ENCODE data around the gene GPSM1. TPM values are rescaled to one million over a fixed set of nuclear protein-coding genes. Genes with fewer than 3 reads are reported as not detected.

GPSM1 gene
- total and polyA plus RNA-seq, 2 donors (not counting 1 experiment from before 2014, with no cell fraction given), result 2.4 to 6.3 TPM

DNA sequence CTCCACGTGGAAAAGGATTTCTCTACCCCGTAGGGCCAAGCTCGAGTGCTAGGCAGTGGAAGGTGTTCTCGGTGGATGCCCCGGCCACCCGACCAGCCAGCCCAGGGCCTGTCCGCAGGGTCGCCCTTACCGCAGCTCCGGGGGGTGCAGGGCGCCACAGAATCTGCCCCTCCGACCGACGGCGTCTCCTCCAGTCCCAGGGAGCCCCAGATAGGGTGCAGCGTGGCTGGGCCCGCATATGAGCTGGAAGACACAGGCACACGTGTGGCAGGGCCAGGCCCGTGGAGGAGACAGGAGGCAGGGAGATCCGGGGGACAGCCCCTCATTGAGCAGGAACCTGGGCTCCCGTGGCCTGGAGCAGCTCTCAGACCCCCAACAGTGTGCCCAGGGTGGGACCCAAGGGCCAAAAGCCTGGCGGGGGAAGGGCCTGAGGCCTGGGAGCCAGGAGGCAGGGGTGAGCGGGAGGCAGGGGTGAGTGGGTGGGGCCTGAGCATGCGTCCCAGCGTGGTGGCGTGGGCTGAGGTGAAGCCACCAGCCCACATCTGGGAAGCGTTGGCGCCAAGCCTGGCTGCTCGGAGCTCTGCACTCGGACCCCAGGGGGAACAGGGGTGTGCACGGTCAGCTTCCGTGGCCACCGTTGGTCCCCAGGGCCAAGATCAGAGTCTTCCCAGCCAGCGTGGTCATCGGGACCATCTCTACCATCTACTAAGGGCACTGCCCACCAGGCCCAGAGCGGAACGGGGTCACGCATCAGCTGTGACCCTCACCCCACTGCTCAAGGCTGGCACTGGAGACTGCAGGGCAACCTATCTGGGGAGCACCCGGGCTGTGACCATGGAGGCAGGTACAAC lies 45.7 kb upstream of the GPSM1 start:
- Histone ChIP-seq H3K9ac (ENCODE audit: low read length) (no peak overlapping the region), H3K36me3 (replicated peaks in 1 of 2; ENCODE audit: control extremely low read depth in 1 of 2, control insufficient read depth in 1 of 2, extremely low read depth in 1 of 2, insufficient read depth in 2 of 2, low read length in 1 of 2) (no peaks in the 10 kb centered on the region), H3K4me1 (ENCODE audit: control insufficient read depth in 2 of 2, insufficient read depth in 2 of 2, low read length in 2 of 2) (peaks cover 18 to 25% of the 10 kb centered on the region in 2 donors), H2AFZ (ENCODE audit: insufficient read depth, low read depth, low read length, poor library complexity, severe bottlenecking) (no peak overlapping the region), H3K27ac (ENCODE audit: low read length in 2 of 2) (no peak overlapping the region), H3K4me2 (replicated peaks; ENCODE audit: low read depth, low read length, poor library complexity, severe bottlenecking) (peak overlapping the region; percentile 88), H3K4me3 (ENCODE audit: control extremely low read depth in 1 of 5, extremely low read depth in 1 of 5, insufficient read depth in 1 of 5, low read depth in 2 of 5, low read length in 4 of 5) (no peak overlapping the region), H3K27me3 (replicated peaks in 1 of 4; ENCODE audit: control extremely low read depth in 1 of 4, control insufficient read depth in 3 of 4, insufficient read depth in 4 of 4, low read length in 3 of 4) (peaks cover 0 to 2% (median 0%) of the 10 kb centered on the region in 4 experiments), H3K79me2 (ENCODE audit: control insufficient read depth, insufficient read depth, low read length) (no peaks in the 10 kb centered on the region), H4K20me1 (ENCODE audit: control insufficient read depth, insufficient read depth, low read length, poor library complexity, severe bottlenecking) (no peaks in the 10 kb centered on the region), H3K9me3 (ENCODE audit: control extremely low read depth in 1 of 3, control insufficient read depth in 2 of 3, insufficient read depth in 1 of 3, low read length in 2 of 3) (peaks cover 0 to 7% (median 0%) of the 10 kb centered on the region in 3 donors)
- intact Hi-C loops (cut with micrococcal nuclease), result no loop called here
- Mint-ChIP-seq H3K4me3 (peak overlapping the region; percentile 94), H3K27me3 (peaks cover 4% of the 10 kb centered on the region), H3K9me3 (ENCODE audit: insufficient read depth) (no peaks in the 10 kb centered on the region), H3K27ac (peak overlapping the region; percentile 56), H3K4me1 (peaks cover 23% of the 10 kb centered on the region)
- DNase-seq (no peak), ATAC-seq (ENCODE audit: low read depth) (no peak)
- POLR2A ChIA-PET, result interaction anchor here (0.7 kb wide), 1 partner anchor 15 kb away, joined by 5 read pairs; no protein-coding TSS in a partner anchor
- TF ChIP-seq, protein P1, sequence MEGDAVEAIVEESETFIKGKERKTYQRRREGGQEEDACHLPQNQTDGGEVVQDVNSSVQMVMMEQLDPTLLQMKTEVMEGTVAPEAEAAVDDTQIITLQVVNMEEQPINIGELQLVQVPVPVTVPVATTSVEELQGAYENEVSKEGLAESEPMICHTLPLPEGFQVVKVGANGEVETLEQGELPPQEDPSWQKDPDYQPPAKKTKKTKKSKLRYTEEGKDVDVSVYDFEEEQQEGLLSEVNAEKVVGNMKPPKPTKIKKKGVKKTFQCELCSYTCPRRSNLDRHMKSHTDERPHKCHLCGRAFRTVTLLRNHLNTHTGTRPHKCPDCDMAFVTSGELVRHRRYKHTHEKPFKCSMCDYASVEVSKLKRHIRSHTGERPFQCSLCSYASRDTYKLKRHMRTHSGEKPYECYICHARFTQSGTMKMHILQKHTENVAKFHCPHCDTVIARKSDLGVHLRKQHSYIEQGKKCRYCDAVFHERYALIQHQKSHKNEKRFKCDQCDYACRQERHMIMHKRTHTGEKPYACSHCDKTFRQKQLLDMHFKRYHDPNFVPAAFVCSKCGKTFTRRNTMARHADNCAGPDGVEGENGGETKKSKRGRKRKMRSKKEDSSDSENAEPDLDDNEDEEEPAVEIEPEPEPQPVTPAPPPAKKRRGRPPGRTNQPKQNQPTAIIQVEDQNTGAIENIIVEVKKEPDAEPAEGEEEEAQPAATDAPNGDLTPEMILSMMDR (IDR thresholded peaks at IDR 0.05), result no peak
- TF ChIP-seq EZH2 (IDR thresholded peaks at IDR 0.05; ENCODE audit: borderline replicate concordance, insufficient read depth, low read depth, low read length, poor library complexity, severe bottlenecking), result no peak
- CTCF ChIA-PET, result interaction anchor here (1.1 to 6.2 kb wide), 7 partner anchors 14 to 314 kb away, joined by 3 to 103 read pairs (median 9); no protein-coding TSS in a partner anchor
- 82% methylated on average over 39 of the region's 39 CpGs for WGBS (ENCODE audit: insufficient coverage)

All from B cell (primary cell).